Coronary artery (tissue), 2 donors: Measurements from ENCODE around the gene STRA6.

Experiments used
- DNase-seq: peaks from one replicate; pipeline ENCODE4 v3.0.0-alpha.2; 2017; ENCODE audit warnings: low spot score
- H3K27ac ChIP-seq, 2 donors: fragments of 200-600 bp; sonication (generic); one replicate each; pipeline ENCODE4 v1.5.1; 2016 to 2019
- H3K4me3 ChIP-seq: fragments of 200-600 bp; sonication (generic); 2 replicates; pipeline ENCODE4 v1.5.1; 2016; ENCODE audit warnings: mild to moderate bottlenecking, moderate library complexity
- TF ChIP-seq, protein P1 (sequence below): fragments of 200-600 bp; sonication (generic); IDR thresholded peaks from one replicate; pipeline ENCODE4 v1.5.1; 2019; ENCODE audit warnings: antibody characterized with exemption

Gene STRA6

GRCh38 chr15:74193299-74193718 is 9.3 kb downstream of the STRA6 start:
- TF ChIP-seq, protein P1, sequence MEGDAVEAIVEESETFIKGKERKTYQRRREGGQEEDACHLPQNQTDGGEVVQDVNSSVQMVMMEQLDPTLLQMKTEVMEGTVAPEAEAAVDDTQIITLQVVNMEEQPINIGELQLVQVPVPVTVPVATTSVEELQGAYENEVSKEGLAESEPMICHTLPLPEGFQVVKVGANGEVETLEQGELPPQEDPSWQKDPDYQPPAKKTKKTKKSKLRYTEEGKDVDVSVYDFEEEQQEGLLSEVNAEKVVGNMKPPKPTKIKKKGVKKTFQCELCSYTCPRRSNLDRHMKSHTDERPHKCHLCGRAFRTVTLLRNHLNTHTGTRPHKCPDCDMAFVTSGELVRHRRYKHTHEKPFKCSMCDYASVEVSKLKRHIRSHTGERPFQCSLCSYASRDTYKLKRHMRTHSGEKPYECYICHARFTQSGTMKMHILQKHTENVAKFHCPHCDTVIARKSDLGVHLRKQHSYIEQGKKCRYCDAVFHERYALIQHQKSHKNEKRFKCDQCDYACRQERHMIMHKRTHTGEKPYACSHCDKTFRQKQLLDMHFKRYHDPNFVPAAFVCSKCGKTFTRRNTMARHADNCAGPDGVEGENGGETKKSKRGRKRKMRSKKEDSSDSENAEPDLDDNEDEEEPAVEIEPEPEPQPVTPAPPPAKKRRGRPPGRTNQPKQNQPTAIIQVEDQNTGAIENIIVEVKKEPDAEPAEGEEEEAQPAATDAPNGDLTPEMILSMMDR = no peak
- no peak for DNase-seq
- Histone ChIP-seq H3K27ac (peak overlapping the region in 1 of 2 donors; percentile 30), H3K4me3 (no peak overlapping the region)

DNA sequence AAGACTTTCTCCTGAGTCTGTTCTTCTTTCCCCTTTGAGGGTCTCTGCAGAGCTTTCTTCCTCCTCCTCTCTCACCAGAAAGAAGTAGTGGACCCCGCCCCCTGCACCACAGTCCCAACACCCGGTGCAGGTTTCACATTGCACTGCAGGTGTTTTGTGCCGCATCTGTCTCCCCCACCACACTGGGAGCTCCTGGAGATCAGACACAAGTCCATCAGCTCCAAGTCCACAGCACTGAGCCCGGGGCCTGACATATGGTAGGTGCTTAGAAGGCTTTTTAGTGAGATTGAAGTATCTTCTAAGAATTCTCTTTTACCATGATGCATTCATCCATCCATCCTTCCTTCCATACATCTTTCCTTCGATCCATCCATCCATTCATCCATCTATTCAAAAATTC is 9.8 kb downstream of the STRA6 start:
- DNase-seq = no peak
- TF ChIP-seq, protein P1 = no peak

DNA sequence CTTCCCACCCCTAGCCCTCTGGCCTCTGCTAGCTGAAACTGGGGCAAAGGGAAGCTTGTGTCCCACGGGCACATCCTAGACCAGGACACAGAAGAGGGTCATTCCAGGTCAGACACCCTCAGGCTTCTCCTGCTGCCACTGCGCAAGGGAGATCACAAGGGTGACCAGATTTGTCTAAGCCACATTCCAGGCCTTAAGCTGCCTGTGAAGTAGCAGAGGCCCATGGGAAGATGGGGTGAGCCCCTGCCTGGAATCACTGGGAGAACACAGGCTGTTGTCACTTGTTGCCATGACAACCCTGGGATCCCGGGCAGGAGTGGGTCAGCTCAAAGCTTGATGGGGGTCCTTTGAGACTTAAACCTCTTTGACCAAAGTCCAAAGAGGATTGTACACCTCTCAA is 10.8 kb downstream of the STRA6 start:
- no peak for DNase-seq
- TF ChIP-seq, protein P1 = no peak
- Histone ChIP-seq H3K4me3 (no peak overlapping the region), H3K27ac (no peak overlapping the region)

More for the DNA sequence above, 9.8 kb downstream of the STRA6 start:
- H3K27ac ChIP-seq = no peak overlapping the region
- H3K4me3 ChIP-seq = no peak overlapping the region

DNA sequence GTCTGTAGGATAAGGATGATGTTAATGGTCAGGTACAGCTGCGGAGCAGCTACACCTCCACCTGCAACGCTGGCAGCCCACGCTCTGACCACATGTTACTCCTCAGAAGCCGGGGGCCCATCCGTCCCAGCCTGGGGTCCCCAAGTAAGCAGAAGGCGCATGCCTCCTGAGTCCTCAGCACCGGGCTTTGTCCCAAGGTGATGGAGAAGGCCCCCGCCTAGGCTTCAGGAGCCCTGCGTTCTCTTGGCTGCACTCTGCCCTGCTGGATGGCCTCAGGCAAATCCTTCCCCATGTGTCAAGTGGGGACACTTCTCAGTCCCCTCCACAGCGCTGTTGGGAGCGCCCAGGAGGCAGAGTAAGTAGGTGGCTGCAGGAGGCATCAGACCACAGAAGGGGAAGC is 14.4 kb downstream of the STRA6 start:
- H3K4me3 ChIP-seq = no peak overlapping the region
- TF ChIP-seq, protein P1 = no peak
- no peak overlapping the region for H3K27ac ChIP-seq
- DNase-seq = no peak

- no peak overlapping the region for H3K4me3 ChIP-seq
- TF ChIP-seq, protein P1 = no peak
These were observed 16.8 kb downstream of the STRA6 start for GRCh38 chr15:74185710-74186348.

GRCh38 chr15:74184582-74185091 is 17.9 kb downstream of the STRA6 start:
- TF ChIP-seq, protein P1 = no peak
- no peak overlapping the region for H3K27ac ChIP-seq
- H3K4me3 ChIP-seq = no peak overlapping the region
- no peak for DNase-seq

More at GRCh38 chr15:74185710-74186348, 16.8 kb downstream of the STRA6 start:
- DNase-seq = no peak
- H3K27ac ChIP-seq = no peak overlapping the region

DNA sequence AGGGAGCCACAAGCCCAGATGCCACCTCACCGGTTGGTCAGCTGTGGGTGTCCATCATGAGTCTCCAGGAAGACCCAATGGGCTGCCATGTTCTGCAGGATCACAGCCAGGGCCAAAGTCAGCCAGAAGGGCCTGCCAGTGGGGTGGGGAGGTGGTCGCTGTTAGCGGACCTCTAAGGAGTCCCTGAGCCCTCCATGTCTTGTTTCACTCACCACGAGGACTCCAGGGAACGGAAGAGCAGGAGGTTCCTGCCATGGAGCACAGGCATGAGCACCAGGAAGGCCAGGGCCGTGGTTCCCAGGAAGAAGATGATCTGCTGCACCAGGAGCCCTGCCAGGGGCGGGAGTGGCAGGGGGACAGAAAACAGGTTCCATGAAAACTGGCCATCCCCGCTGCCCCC is 20.5 kb downstream of the STRA6 start:
- Histone ChIP-seq H3K4me3 (no peak overlapping the region), H3K27ac (no peak overlapping the region)
- DNase-seq = no peak
- TF ChIP-seq, protein P1 = no peak
